Gastroesophageal sphincter (tissue), 4 donors: ENCODE measurements around the gene ALDH2. TPM values are rescaled to one million over a fixed set of nuclear protein-coding genes. Genes with fewer than 3 reads are reported as not detected.

Experiments
- ATAC-seq: fragments of 150-250 bp; one replicate; pipeline ENCODE4 v1.9.1; 2016; ENCODE audit warnings: mild to moderate bottlenecking, moderate library complexity
- H3K27ac ChIP-seq, 4 donors: fragments of 200-600 bp; sonication (generic) in 3 of 4; 1 replicate in 3 of 4; 2 replicates in 1 of 4; pipeline ENCODE4 v1.5.1; 2016 to 2019
- H3K27me3 ChIP-seq: fragments of 200-600 bp; sonication (generic); one replicate; pipeline ENCODE4 v1.5.1; 2019
- H3K36me3 ChIP-seq, 2 donors: fragments of 200-600 bp; sonication (generic); one replicate each; pipeline ENCODE4 v1.5.1; 2019; ENCODE audit warnings: control low read depth in 1 of 2
- H3K4me1 ChIP-seq, 3 donors: fragments of 200-600 bp; sonication (generic); 1 replicate in 2 of 3; 2 replicates in 1 of 3; pipeline ENCODE4 v1.5.1; 2016 to 2019; ENCODE audit warnings: control low read depth in 2 of 3
- H3K4me3 ChIP-seq, 2 donors: fragments of 200-600 bp; sonication (generic); one replicate each; pipeline ENCODE4 v1.5.1; 2019; ENCODE audit warnings: mild to moderate bottlenecking in 1 of 2, moderate library complexity in 1 of 2
- H3K9me3 ChIP-seq, 3 donors: fragments of 200-600 bp; sonication (generic); one replicate each; pipeline ENCODE4 v1.5.1; 2017 to 2019; ENCODE audit warnings: control low read depth in 2 of 3
- CTCF ChIP-seq, 4 experiments: fragments of 200-600 bp in 2 of 4; fragments of 450-650 bp in 2 of 4; sonication (generic) in 1 of 4; IDR thresholded peaks; one replicate each; pipeline ENCODE4 v1.5.1; 2017 to 2019; ENCODE audit warnings: antibody characterized with exemption in 4 of 4, mild to moderate bottlenecking in 2 of 4, moderate library complexity in 2 of 4
- EP300 ChIP-seq: sonication (generic); formaldehyde crosslinking; IDR thresholded peaks from one replicate; pipeline ENCODE4 v1.6.1; 2017; ENCODE audit warnings: antibody characterized with exemption, mild to moderate bottlenecking
- POLR2A ChIP-seq, 2 donors: fragments of 450-650 bp; IDR thresholded peaks; one replicate each; pipeline ENCODE4 v1.6.1; 2017; ENCODE audit warnings: antibody characterized with exemption in 2 of 2, mild to moderate bottlenecking in 2 of 2, moderate library complexity in 1 of 2
- POLR2AphosphoS5 ChIP-seq: sonication (generic); formaldehyde crosslinking; IDR thresholded peaks from one replicate; pipeline ENCODE4 v1.6.1; 2017; ENCODE audit warnings: antibody characterized with exemption
- WGBS, 2 donors: methylation state at CpG; one replicate each; pipeline ENCODE4 v1.1.5; 2018; ENCODE audit warnings: low coverage in 1 of 2; 5-methylcytosine and 5-hydroxymethylcytosine counted together
- total RNA-seq, 4 donors: library from RNA; depleted of rRNA; stranded (reverse); fragments of >200 nt; gene quantifications; one replicate each; pipeline ENCODE4 v1.1.0, GENCODE V29; 2016

The ALDH2 gene
- total RNA-seq, 4 donors from 2014 or later, result 197 to 245 (median 209) TPM

DNA sequence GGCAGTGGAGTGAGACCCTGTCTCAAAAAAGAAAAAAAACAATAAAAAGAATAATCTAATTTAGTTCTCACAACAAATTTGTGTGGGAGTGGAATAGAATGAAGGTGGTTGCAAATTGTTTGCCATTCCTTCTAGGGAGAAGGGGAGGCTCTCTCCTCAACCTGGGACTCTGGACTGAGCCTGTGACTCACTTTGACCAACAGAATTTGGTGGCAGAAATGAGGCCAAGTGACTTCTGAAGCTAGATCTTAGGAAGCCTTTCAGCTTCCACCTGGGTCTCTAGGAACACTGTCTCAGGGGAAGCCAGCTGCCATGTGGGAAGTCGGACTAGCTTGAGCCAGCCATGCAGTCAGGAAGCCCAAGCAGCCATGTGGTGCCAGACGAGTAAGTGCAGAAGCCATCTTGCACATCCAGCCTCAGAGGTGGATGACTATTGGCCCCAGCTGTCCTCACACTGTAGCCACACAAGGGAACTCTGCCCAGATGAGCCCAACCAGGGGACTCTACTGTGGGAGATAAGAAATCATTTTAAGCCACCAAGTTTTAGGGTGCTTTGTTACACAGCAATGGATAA, 14.4 kb downstream of the ALDH2 start:
- peaks cover 0 to 84% of the 10 kb centered on the region in 2 donors for H3K36me3 ChIP-seq
- H3K27ac ChIP-seq, result no peak overlapping the region
- no peaks in the 10 kb centered on the region for H3K27me3 ChIP-seq
- ATAC-seq, result no peak
- 100% methylated on average over 1 of the region's 2 CpGs for WGBS, 2 donors
- H3K9me3 ChIP-seq, result no peaks in the 10 kb centered on the region
- peaks cover 2 to 35% (median 14%) of the 10 kb centered on the region in 3 donors for H3K4me1 ChIP-seq
- no peak overlapping the region for H3K4me3 ChIP-seq
- TF ChIP-seq CTCF (IDR thresholded peaks at IDR 0.05), result no peak

- H3K4me3 ChIP-seq, result no peak overlapping the region
- TF ChIP-seq POLR2A (IDR thresholded peaks at IDR 0.05), result no peak
- no peak for TF ChIP-seq EP300
- no peak for TF ChIP-seq POLR2AphosphoS5
- no peak for TF ChIP-seq CTCF (IDR thresholded peaks at IDR 0.05)
- H3K36me3 ChIP-seq, result peaks cover 0 to 88% of the 10 kb centered on the region in 2 donors
- no peaks in the 10 kb centered on the region for H3K9me3 ChIP-seq
- WGBS, 2 donors, result 81 to 83% methylated on average over 1 to 2 of the region's 17 CpGs
- no peak for ATAC-seq
- H3K27ac ChIP-seq, result no peak overlapping the region
- H3K4me1 ChIP-seq, result peaks cover 0 to 26% (median 0%) of the 10 kb centered on the region in 3 donors
- H3K27me3 ChIP-seq, result no peaks in the 10 kb centered on the region
Observed at GRCh38 chr12:111783046-111783445, 16.3 kb downstream of the ALDH2 start.

DNA sequence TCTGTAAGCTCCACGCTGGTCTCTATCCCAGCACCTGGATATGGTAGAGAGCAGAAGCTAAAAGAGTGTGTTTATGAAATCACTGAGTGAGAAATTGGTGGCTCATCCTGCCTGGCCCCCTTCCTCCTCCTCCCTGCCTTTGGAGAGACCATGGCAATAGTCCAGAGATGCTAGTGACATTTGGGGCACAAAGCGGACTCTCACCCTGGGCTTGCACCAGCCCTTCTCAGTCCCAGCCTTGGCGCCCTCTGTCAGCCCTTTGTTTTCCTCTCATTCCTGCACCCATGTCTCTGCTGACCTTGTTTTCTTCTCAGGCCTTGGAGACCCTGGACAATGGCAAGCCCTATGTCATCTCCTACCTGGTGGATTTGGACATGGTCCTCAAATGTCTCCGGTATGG, 18.2 kb downstream of the ALDH2 start:
- Histone ChIP-seq H3K9me3 (no peaks in the 10 kb centered on the region), H3K4me3 (no peak overlapping the region), H3K27me3 (no peaks in the 10 kb centered on the region), H3K4me1 (peaks cover 0 to 17% (median 0%) of the 10 kb centered on the region in 3 donors), H3K27ac (no peak overlapping the region), H3K36me3 (peaks cover 0 to 98% of the 10 kb centered on the region in 2 donors)
- no peak for ATAC-seq
- no peak for TF ChIP-seq CTCF (IDR thresholded peaks at IDR 0.05)
- no peak for TF ChIP-seq POLR2A (IDR thresholded peaks at IDR 0.05)
- TF ChIP-seq EP300, result no peak
- no peak for TF ChIP-seq POLR2AphosphoS5
- 100% methylated on average over 1 of the region's 4 CpGs for WGBS, 2 donors

DNA sequence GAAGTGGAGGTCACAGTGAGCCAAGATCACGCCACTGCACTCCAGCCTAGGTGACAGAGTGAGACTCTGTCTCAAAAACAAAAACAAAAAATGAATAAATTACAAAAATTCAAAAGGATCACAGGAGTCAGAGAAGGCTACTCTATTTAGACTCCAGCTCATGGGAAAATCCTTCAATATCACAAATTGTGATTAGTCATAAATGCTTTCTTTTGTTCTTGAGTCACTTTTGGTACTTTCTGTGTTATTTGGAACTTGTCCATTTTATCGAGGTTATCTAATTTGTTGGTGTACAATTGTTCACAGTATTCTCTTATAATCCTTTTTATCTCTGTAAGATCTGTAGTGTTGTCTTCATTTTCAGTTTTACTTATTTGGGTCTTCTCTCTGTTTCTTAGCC, 18.9 kb downstream of the ALDH2 start:
- H3K36me3 ChIP-seq, result peaks cover 0 to 98% of the 10 kb centered on the region in 2 donors
- WGBS, 2 donors, result 66 to 100% methylated on average over 1 to 2 of the region's 2 CpGs
- H3K27ac ChIP-seq, result no peak overlapping the region
- H3K4me1 ChIP-seq, result peaks cover 0 to 17% (median 0%) of the 10 kb centered on the region in 3 donors
- no peak overlapping the region for H3K4me3 ChIP-seq
- H3K9me3 ChIP-seq, result no peaks in the 10 kb centered on the region
- TF ChIP-seq EP300, result no peak
- no peak for TF ChIP-seq POLR2AphosphoS5
- ATAC-seq, result no peak
- H3K27me3 ChIP-seq, result no peaks in the 10 kb centered on the region

- no peak overlapping the region for H3K4me3 ChIP-seq
- H3K27me3 ChIP-seq, result no peaks in the 10 kb centered on the region
- TF ChIP-seq POLR2A (IDR thresholded peaks at IDR 0.05) (no peak), EP300 (no peak), CTCF (IDR thresholded peaks at IDR 0.05) (peak in 2 of 4 experiments; percentile 19 to 53), POLR2AphosphoS5 (peak; percentile 41)
- no peaks in the 10 kb centered on the region for H3K9me3 ChIP-seq
- WGBS, 2 donors, result 20 to 38% methylated on average over 2 to 7 of the region's 8 CpGs
- peak; percentile 60 for ATAC-seq
- H3K4me1 ChIP-seq, result peaks cover 0 to 26% (median 0%) of the 10 kb centered on the region in 3 donors
- H3K36me3 ChIP-seq, result peaks cover 0 to 98% of the 10 kb centered on the region in 2 donors
- H3K27ac ChIP-seq, result peak overlapping the region in 2 of 4 donors; percentile 9 to 29
Observed at GRCh38 chr12:111788178-111788654, 21.5 kb downstream of the ALDH2 start.
